Dendritic cell treated with granulocyte-macrophage colony-stimulating factor and Interleukin-4, amounts not matched to agents 40 ng/mL and 50 ng/mL, for 4 days (primary cell): ENCODE results near the gene ADGRE2.
"Not testable (repeated sequence)": the region's sequence is repeated elsewhere in the genome, so short reads cannot be mapped to it uniquely, and the experiment has no call there.

Experiments
- H3K27ac Mint-ChIP-seq: one replicate; pipeline ENCODE4 v1.8.0; 2022; ENCODE audit warnings: mild to moderate bottlenecking, mixed read lengths
- H3K27me3 Mint-ChIP-seq: one replicate; pipeline ENCODE4 v1.8.0; 2022; ENCODE audit warnings: mild to moderate bottlenecking, mixed read lengths
- H3K36me3 Mint-ChIP-seq: one replicate; pipeline ENCODE4 v1.8.0; 2022; ENCODE audit warnings: low read depth, mixed read lengths
- H3K4me1 Mint-ChIP-seq: one replicate; pipeline ENCODE4 v1.8.0; 2022; ENCODE audit warnings: low read depth, mixed read lengths
- H3K4me3 Mint-ChIP-seq: one replicate; pipeline ENCODE4 v1.8.0; 2022; ENCODE audit warnings: mild to moderate bottlenecking, moderate library complexity, mixed read lengths
- H3K9me3 Mint-ChIP-seq: one replicate; pipeline ENCODE4 v1.8.0; 2022; ENCODE audit warnings: mixed read lengths
- intact Hi-C: fragments of 100-400 bp; cut with micrococcal nuclease; formaldehyde crosslinking; loops from one replicate; pipeline ENCODE4 v1.15.0; 2022

Gene ADGRE2

GRCh38 chr19:14778110-14778845 lies at the start of gene ADGRE2:
Gene ADGRE2, minus strand, starts transcription at chr19:14778560. Its CDS starts 1,804 bp downstream, at chr19:14776756.
- H3K4me3 Mint-ChIP-seq, intact Hi-C loops, H3K27me3 Mint-ChIP-seq, H3K9me3 Mint-ChIP-seq: not testable (repeated sequence)
- peaks cover 19% of the 10 kb centered on the region for H3K36me3 Mint-ChIP-seq
- H3K4me1 Mint-ChIP-seq: peaks cover 63% of the 10 kb centered on the region
- H3K27ac Mint-ChIP-seq: peak within 1 kb of the TSS; percentile 34

GRCh38 chr19:14826006-14826405 lies 47.6 kb upstream of the ADGRE2 start:
- peaks cover 8% of the 10 kb centered on the region for H3K4me1 Mint-ChIP-seq
- H3K4me3 Mint-ChIP-seq: no peak overlapping the region
- H3K9me3 Mint-ChIP-seq: no peaks in the 10 kb centered on the region
- no peak overlapping the region for H3K27ac Mint-ChIP-seq
- no peaks in the 10 kb centered on the region for H3K36me3 Mint-ChIP-seq
- intact Hi-C loops: no loop called here
- peaks cover 21% of the 10 kb centered on the region for H3K27me3 Mint-ChIP-seq

GRCh38 chr19:14821937-14822336 lies 43.6 kb upstream of the ADGRE2 start:
- H3K27me3 Mint-ChIP-seq: peaks cover 10% of the 10 kb centered on the region
- no peaks in the 10 kb centered on the region for H3K36me3 Mint-ChIP-seq
- H3K9me3 Mint-ChIP-seq: no peaks in the 10 kb centered on the region
- no peak overlapping the region for H3K4me3 Mint-ChIP-seq
- peaks cover 8% of the 10 kb centered on the region for H3K4me1 Mint-ChIP-seq
- intact Hi-C loops: no loop called here
- no peak overlapping the region for H3K27ac Mint-ChIP-seq

- no peak overlapping the region for H3K4me3 Mint-ChIP-seq
- no peak overlapping the region for H3K27ac Mint-ChIP-seq
- intact Hi-C loops: no loop called here
- H3K4me1 Mint-ChIP-seq: peaks cover 8% of the 10 kb centered on the region
- no peaks in the 10 kb centered on the region for H3K9me3 Mint-ChIP-seq
- peaks cover 2% of the 10 kb centered on the region for H3K27me3 Mint-ChIP-seq
- no peaks in the 10 kb centered on the region for H3K36me3 Mint-ChIP-seq
These were observed 40.2 kb upstream of the ADGRE2 start for GRCh38 chr19:14818588-14818987.

- Mint-ChIP-seq H3K9me3 (no peaks in the 10 kb centered on the region), H3K27me3 (no peaks in the 10 kb centered on the region), H3K4me1 (peaks cover 7% of the 10 kb centered on the region), H3K27ac (no peak overlapping the region), H3K36me3 (no peaks in the 10 kb centered on the region), H3K4me3 (no peak overlapping the region)
- intact Hi-C loops: no loop called here
These were observed 38.7 kb upstream of the ADGRE2 start for GRCh38 chr19:14817052-14817451.

GRCh38 chr19:14814982-14815652 lies 36.8 kb upstream of the ADGRE2 start:
- no peak overlapping the region for H3K27ac Mint-ChIP-seq
- H3K36me3 Mint-ChIP-seq: no peaks in the 10 kb centered on the region
- H3K4me3 Mint-ChIP-seq: no peak overlapping the region
- intact Hi-C loops: no loop called here
- no peaks in the 10 kb centered on the region for H3K9me3 Mint-ChIP-seq
- no peaks in the 10 kb centered on the region for H3K27me3 Mint-ChIP-seq
- no peaks in the 10 kb centered on the region for H3K4me1 Mint-ChIP-seq

GRCh38 chr19:14809272-14810057 lies 31.1 kb upstream of the ADGRE2 start:
- intact Hi-C loops: no loop called here
- H3K9me3 Mint-ChIP-seq: no peaks in the 10 kb centered on the region
- peaks cover 9% of the 10 kb centered on the region for H3K27me3 Mint-ChIP-seq
- H3K4me3 Mint-ChIP-seq: peak overlapping the region; percentile 1
- H3K27ac Mint-ChIP-seq: no peak overlapping the region
- H3K36me3 Mint-ChIP-seq: no peaks in the 10 kb centered on the region
- peaks cover 13% of the 10 kb centered on the region for H3K4me1 Mint-ChIP-seq

GRCh38 chr19:14804765-14805164 lies 26.4 kb upstream of the ADGRE2 start:
- no peaks in the 10 kb centered on the region for H3K36me3 Mint-ChIP-seq
- no peak overlapping the region for H3K4me3 Mint-ChIP-seq
- no peak overlapping the region for H3K27ac Mint-ChIP-seq
- H3K4me1 Mint-ChIP-seq: peaks cover 12% of the 10 kb centered on the region
- H3K9me3 Mint-ChIP-seq: peaks cover 10% of the 10 kb centered on the region
- intact Hi-C loops: no loop called here
- H3K27me3 Mint-ChIP-seq: peaks cover 9% of the 10 kb centered on the region

GRCh38 chr19:14798760-14799159 lies 20.4 kb upstream of the ADGRE2 start:
- H3K4me3 Mint-ChIP-seq: no peak overlapping the region
- H3K9me3 Mint-ChIP-seq: peaks cover 10% of the 10 kb centered on the region
- H3K27ac Mint-ChIP-seq: no peak overlapping the region
- H3K27me3 Mint-ChIP-seq: peaks cover 9% of the 10 kb centered on the region
- H3K36me3 Mint-ChIP-seq: no peaks in the 10 kb centered on the region
- H3K4me1 Mint-ChIP-seq: peaks cover 21% of the 10 kb centered on the region
- intact Hi-C loops: no loop called here

GRCh38 chr19:14796021-14796420 lies 17.7 kb upstream of the ADGRE2 start:
- intact Hi-C loops: no loop called here
- Mint-ChIP-seq H3K27ac (no peak overlapping the region), H3K4me1 (peaks cover 21% of the 10 kb centered on the region)

GRCh38 chr19:14795078-14795721 lies 16.8 kb upstream of the ADGRE2 start:
- Mint-ChIP-seq H3K9me3 (peaks cover 7% of the 10 kb centered on the region), H3K36me3 (no peaks in the 10 kb centered on the region), H3K27me3 (peaks cover 9% of the 10 kb centered on the region), H3K4me3 (no peak overlapping the region), H3K27ac (no peak overlapping the region), H3K4me1 (peaks cover 21% of the 10 kb centered on the region)
- intact Hi-C loops: no loop called here

More at GRCh38 chr19:14796021-14796420, 17.7 kb upstream of the ADGRE2 start:
- Mint-ChIP-seq H3K4me3 (no peak overlapping the region), H3K36me3 (no peaks in the 10 kb centered on the region), H3K9me3 (peaks cover 8% of the 10 kb centered on the region), H3K27me3 (peaks cover 9% of the 10 kb centered on the region)

- H3K4me3 Mint-ChIP-seq, H3K27ac Mint-ChIP-seq, intact Hi-C loops, H3K27me3 Mint-ChIP-seq, H3K36me3 Mint-ChIP-seq, H3K9me3 Mint-ChIP-seq: not testable (repeated sequence)
- peaks cover 23% of the 10 kb centered on the region for H3K4me1 Mint-ChIP-seq
These were observed 13.9 kb upstream of the ADGRE2 start for GRCh38 chr19:14792250-14792649.

GRCh38 chr19:14786421-14786851 lies 8.1 kb upstream of the ADGRE2 start:
- H3K27ac Mint-ChIP-seq: peak overlapping the region; percentile 97
- intact Hi-C loops: loop anchor here (2.0 to 10.0 kb wide), 3 partner anchors 102 to 366 kb away; partner anchors contain the start of gene NDUFB7
- peak overlapping the region; percentile 48 for H3K4me3 Mint-ChIP-seq

More at GRCh38 chr19:14786421-14786851, 8.1 kb upstream of the ADGRE2 start:
- Mint-ChIP-seq H3K27me3 (no peaks in the 10 kb centered on the region), H3K9me3 (no peaks in the 10 kb centered on the region), H3K36me3 (no peaks in the 10 kb centered on the region), H3K4me1 (peaks cover 43% of the 10 kb centered on the region)
